Measurements from ENCODE around the gene NFASC. TPM values are rescaled to one million over a fixed set of nuclear protein-coding genes. Genes with fewer than 3 reads are reported as not detected.

The NFASC gene
- total RNA-seq, 1 donor from 2014 or later = 11.1 TPM

DNA sequence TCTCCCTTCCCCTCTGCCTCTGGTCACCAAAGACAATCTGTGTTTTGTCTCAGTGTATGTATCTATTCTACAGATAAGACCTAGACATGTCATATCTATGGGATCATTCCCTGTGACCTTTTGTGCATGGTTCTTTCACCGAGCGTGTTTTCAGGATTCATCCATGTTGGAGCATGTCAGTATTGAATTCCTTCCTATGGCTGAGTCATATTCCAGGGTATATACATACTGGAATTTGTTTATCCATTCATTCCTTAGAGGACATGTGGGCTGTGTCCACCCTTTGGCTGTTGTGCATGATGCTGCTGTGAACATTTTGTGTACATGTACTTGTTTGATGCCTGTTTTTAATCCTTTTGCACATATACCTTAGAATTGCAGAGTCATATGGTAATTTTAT, 69.9 kb downstream of the NFASC start:
- ATAC-seq (ENCODE audit: poor library complexity) = no peak
- intact Hi-C loops (cut with DNase I) = loop anchor here (2.0 to 10.0 kb wide), 2 partner anchors 134 to 376 kb away; no protein-coding TSS in a partner anchor
- DNase-seq = no peak

GRCh38 chr1:204941421-204942338, 71.0 kb downstream of the NFASC start:
- DNase-seq (peak; percentile 77), ATAC-seq (ENCODE audit: poor library complexity) (peak; percentile 83)
- intact Hi-C loops (cut with DNase I) = loop anchor here (2.0 to 10.0 kb wide), 2 partner anchors 135 to 377 kb away; no protein-coding TSS in a partner anchor

DNA sequence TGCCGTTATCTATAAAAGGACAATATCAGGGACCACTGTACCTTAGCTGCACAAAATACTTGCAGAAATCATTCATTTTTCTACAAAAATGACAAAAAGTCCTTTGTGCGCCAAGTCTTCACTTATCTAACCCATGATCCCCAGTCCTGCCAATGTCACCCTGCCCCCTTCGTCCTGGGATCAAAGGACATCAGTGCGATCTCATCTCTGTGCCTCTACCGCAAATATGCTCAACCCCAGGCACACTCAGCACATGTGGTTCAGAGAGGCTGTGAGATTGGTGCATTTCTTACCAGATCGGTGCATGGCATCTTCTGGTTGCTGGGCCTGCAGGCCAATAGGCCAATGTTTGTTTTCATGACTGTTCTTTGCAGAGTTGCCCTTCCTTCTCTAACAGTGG, 72.8 kb downstream of the NFASC start:
- ATAC-seq (ENCODE audit: poor library complexity) (no peak), DNase-seq (no peak)
- intact Hi-C loops (cut with DNase I) = loop anchor here (10.0 kb wide), 1 partner anchor 379 kb away; no protein-coding TSS in a partner anchor

DNA sequence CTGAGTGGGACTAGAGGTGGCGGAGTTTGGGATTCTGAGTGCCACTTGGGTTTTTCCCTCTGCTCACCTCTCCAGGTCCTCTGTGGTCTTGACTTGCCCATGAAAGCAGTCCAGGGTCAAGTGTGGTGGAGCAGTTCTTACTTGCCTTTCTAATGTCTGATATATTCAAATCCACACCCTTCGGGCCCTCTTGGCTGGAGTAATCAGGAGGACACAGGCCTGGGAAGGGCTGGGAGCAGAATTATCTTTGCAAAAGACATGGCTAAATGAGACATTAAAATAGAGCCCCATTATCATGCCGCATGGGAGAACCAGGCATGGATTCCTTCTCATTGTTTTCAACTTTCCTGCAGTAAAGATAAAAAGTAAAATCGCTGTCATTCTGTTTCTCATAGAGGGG, 74.0 kb downstream of the NFASC start:
- intact Hi-C loops (cut with DNase I) = loop anchor here (10.0 kb wide), 1 partner anchor 380 kb away; no protein-coding TSS in a partner anchor

GRCh38 chr1:204945565-204945977, 74.9 kb downstream of the NFASC start:
- intact Hi-C loops (cut with DNase I) = loop anchor here (10.0 kb wide), 1 partner anchor 381 kb away; no protein-coding TSS in a partner anchor
- ATAC-seq (ENCODE audit: poor library complexity) (no peak), DNase-seq (no peak)

More for the DNA sequence above, 74.0 kb downstream of the NFASC start:
- DNase-seq (no peak), ATAC-seq (ENCODE audit: poor library complexity) (no peak)

DNA sequence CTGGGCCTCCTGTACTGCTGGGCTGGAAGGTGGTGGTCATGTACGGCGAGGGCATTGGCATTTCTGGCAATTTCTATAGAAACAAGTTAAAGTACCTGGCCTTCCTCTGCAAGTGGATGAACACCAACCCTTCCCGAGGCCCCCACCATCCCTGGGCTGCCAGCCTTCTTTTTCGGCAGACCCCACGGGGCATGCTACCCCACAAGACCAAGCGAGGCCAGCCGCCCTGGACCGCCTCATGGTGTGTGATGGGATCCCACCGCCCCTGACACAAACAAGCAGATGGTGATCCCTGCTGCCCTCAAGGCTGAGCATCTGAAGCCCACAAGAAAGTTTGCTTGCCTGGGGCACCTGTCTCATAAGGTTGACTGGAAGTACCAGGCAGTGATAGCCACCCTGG, 76.0 kb downstream of the NFASC start:
- DNase-seq (no peak), ATAC-seq (ENCODE audit: poor library complexity) (no peak)
- intact Hi-C loops (cut with DNase I) = loop anchor here (10.0 kb wide), 1 partner anchor 382 kb away; no protein-coding TSS in a partner anchor

DNA sequence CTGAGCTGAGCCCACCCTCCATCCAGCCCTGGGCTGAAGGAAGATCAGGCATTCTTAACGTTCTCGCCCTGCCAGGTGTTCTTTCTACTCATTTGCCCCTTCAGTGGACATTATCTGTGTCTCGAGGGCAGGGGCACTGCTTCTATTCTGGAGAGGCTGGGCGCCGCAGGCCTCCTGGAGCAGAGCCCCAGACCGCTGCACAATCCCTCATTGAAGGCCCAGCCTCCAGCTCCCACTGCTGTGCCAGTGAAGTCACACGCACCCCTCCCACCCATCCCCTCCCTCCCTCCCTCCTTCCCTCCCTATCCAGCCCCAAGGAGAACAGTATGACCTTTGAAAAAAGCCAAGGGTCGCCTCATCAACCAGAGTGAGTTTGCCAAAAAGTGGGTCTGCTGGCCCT, 76.7 kb downstream of the NFASC start:
- ATAC-seq (ENCODE audit: poor library complexity) = no peak
- no peak for DNase-seq
- intact Hi-C loops (cut with DNase I) = loop anchor here (10.0 kb wide), 1 partner anchor 383 kb away; no protein-coding TSS in a partner anchor

DNA sequence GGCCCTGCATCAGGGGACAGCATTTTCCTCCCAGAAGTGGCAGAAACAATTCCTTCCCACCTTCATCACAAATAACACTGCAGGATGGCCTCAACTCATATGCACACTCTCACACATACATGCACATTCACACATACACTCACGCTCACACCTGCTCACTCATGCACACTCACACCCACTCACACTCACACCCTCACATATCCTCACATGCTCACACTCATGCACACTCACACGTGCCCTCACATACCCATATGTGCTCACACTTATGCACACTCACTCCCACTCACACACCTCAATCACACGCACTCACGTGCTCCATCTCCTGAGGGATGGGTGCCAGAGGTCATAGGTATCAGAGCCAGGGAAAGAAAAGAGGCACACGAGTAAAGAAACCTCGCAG, 77.1 kb downstream of the NFASC start:
- intact Hi-C loops (cut with DNase I) = loop anchor here (10.0 kb wide), 1 partner anchor 383 kb away; no protein-coding TSS in a partner anchor
- ATAC-seq (ENCODE audit: poor library complexity) (no peak), DNase-seq (no peak)

GRCh38 chr1:204950353-204951001, 79.8 kb downstream of the NFASC start:
- ATAC-seq (ENCODE audit: poor library complexity) (no peak), DNase-seq (no peak)
- intact Hi-C loops (cut with DNase I) = no loop called here

GRCh38 chr1:204958317-204959307, 88.0 kb downstream of the NFASC start:
- DNase-seq = no peak
- intact Hi-C loops (cut with DNase I) = no loop called here
- ATAC-seq (ENCODE audit: poor library complexity) = peak; percentile 8

DNA sequence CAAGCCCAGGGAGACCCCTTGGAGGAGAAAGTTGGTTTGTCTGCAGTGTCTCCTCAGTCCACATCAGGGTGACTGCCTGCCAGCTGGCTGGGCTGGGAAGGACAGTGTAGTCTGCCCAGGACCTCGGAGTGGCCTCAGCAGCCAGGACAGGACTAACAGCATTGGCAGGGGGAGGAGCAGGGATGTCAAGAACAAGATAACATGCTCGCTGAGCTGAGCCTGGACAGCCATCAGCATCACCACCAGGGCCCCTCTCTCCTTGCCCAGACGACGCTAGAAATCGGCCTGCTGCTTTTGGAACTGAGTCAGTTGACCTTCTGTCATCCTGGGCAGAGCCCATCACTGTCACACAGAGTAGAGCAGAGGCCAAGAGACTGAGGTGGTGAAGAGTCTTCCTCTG, 88.7 kb downstream of the NFASC start:
- DNase-seq (peak; percentile 79), ATAC-seq (ENCODE audit: poor library complexity) (peak; percentile 93)

GRCh38 chr1:204959836-204960235, 89.2 kb downstream of the NFASC start:
- ATAC-seq (ENCODE audit: poor library complexity) = peak; percentile 73
- intact Hi-C loops (cut with DNase I) = no loop called here
- DNase-seq = no peak

More for the DNA sequence above, 88.7 kb downstream of the NFASC start:
- intact Hi-C loops (cut with DNase I) = no loop called here

- ATAC-seq (ENCODE audit: poor library complexity) = no peak
- intact Hi-C loops (cut with DNase I) = no loop called here
- DNase-seq = no peak
Observed at GRCh38 chr1:204960306-204961125, 89.9 kb downstream of the NFASC start.

- peak; percentile 19 for ATAC-seq (ENCODE audit: poor library complexity)
Observed at GRCh38 chr1:204961765-204962419, 91.2 kb downstream of the NFASC start.

DNA sequence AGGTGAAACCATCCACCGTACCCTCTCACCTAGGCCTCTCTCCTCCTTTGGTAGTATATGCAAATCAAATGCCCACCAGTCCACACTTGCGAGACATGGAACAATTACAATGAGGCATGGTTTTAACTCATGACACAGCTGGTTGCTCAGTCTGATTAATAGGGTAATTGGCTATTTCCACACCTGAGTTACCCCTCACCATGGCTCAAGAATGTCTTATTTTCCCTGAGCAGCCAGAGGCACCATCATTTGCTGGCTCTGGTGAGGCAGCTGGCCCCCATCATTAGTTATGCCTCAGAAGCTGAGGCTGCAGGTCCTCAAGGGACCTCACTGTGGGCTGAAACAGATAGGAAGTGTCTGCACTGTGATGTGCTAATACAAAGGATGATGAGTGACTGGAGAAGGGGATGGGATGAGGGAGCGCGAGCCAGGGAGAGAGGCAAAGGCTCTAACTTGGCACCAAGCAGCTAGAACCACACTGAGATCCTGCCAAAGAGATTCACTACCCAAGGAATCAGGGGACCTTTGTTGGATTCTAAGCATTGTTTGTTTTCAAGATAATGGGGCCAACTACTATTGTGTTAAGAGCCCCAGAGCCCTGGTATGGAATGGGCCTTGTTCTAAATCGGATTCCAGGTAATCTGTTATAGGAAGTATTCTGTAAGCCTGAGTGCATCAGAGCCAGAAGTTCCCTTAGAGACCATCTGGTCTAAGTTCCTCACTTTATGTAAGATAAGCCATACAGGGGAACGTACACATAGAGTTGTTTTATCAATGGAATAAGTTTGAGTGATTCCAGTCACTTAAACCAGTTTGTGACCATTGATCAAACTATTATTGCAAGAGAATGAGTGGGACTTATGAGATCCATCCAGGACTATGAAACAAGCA, 92.3 kb downstream of the NFASC start:
- no peak for ATAC-seq (ENCODE audit: poor library complexity)
- no peak for DNase-seq
- intact Hi-C loops (cut with DNase I) = no loop called here

More at GRCh38 chr1:204961765-204962419, 91.2 kb downstream of the NFASC start:
- DNase-seq = peak; percentile 49
- intact Hi-C loops (cut with DNase I) = no loop called here

- intact Hi-C loops (cut with DNase I) = no loop called here
- DNase-seq = no peak
- ATAC-seq (ENCODE audit: poor library complexity) = no peak
Observed at GRCh38 chr1:204967451-204967850, 96.8 kb downstream of the NFASC start.

Data from Right ventricle myocardium superior (tissue), 1 donor.